KBM-7 (cell line): Measurements from ENCODE around the gene GJA5.

Source experiments
- DNase-seq: peaks from one replicate; pipeline ENCODE4 v3.0.0-alpha.2; 2015
- in situ Hi-C: fragments of 300-500 bp; cut with MboI; formaldehyde crosslinking; loops from 2 replicates; pipeline ENCODE4 v1.14.3; 2020; ENCODE audit warnings: low sequenced_read_pairs, low pct_unique_long_range_greater_than_20kb, mixed read lengths

GJA5 gene

GRCh38 chr1:147760481-147761260 is at the start of gene GJA5:
TSS of gene GJA5 (minus strand) at chr1:147760602. CDS start at chr1:147759238, 1,364 bp downstream.
- no peak for DNase-seq
- in situ Hi-C loops, result no loop called here

DNA sequence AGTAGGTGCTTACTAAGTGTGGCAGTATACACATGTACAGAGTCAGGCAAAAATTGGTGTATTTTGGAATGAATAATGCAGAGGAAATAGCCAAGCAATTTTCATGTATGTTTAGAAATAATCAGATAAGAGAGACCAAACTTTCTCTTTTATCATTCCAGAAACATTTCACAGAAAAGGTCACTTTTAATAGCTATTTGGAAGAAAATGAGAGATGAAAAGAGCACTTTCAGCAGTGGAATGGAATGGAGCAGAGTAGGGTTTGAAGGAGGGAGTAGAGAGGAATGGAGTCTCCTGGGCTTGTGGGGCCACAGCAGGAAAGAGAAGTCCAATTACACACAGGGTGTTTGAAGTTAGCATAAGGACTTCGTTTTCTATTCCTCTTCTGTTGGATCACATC is 48.8 kb upstream of the GJA5 start:
- DNase-seq, result no peak
- in situ Hi-C loops, result no loop called here

- in situ Hi-C loops, result no loop called here
Observed at GRCh38 chr1:147808025-147808424, 47.6 kb upstream of the GJA5 start.

GRCh38 chr1:147807405-147807804 is 47.0 kb upstream of the GJA5 start:
- in situ Hi-C loops, result no loop called here

More at GRCh38 chr1:147808025-147808424, 47.6 kb upstream of the GJA5 start:
- no peak for DNase-seq

GRCh38 chr1:147804942-147805723 is 44.7 kb upstream of the GJA5 start:
- in situ Hi-C loops, result no loop called here

More at GRCh38 chr1:147807405-147807804, 47.0 kb upstream of the GJA5 start:
- no peak for DNase-seq

DNA sequence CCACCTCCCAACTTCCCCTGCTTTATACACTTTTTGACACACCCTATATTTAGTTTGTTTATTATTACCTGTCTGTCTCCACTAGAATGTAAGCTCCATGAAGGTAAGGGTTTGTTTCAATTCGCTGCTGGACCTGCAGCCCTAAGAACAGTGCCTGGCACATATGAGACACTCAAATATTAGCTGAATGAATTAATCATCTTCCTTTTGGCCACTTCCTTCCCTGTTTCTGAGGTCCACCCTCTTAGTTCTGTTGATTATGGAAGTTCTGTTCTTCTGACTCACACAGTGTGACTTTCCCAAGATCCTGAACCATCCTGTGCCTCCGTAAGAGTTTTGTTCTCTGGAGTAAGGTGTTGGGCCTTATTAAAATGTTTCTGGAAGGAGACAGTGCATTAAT is 40.4 kb upstream of the GJA5 start:
- no peak for DNase-seq
- in situ Hi-C loops, result no loop called here

More at GRCh38 chr1:147804942-147805723, 44.7 kb upstream of the GJA5 start:
- no peak for DNase-seq

DNA sequence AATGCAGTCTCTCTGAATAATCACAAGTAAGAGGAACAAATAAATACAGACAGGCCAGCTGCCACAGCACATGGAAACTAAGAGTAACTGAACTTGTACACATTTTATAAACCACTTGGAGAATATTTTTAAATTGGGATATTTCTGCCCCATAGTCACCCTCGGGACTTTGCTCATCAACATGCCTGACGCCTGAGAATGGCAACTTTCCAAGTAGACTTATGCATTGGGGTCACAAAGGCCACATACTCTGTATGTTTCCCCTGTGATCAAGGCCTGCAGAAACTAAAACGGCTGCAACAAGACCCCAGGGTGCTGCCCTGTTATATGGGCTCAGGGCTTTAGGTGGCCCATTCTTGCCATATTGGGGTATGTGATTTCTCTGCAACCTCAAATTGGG is 38.3 kb upstream of the GJA5 start:
- in situ Hi-C loops, result no loop called here
- DNase-seq, result no peak

DNA sequence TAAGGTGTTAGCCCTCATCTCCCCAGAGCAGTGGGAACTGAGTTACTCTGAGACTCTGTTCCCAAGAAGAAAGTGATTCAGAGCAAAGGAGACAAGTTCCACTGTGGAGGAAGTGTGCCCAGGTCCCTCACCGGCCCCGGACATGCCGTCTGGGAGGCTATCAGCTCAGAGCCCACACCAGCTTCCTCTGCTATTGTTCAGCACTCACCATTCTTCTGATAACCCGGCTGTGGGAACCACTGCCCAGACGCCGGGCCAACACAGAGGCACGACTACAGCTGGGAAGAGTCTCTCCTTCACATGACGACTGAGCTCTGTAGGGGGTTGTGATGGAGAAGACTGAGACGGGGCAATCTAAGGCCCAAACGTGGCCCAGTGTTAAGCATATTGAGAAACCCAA is 34.2 kb upstream of the GJA5 start:
- no peak for DNase-seq
- in situ Hi-C loops, result no loop called here

GRCh38 chr1:147791876-147792275 is 31.5 kb upstream of the GJA5 start:
- in situ Hi-C loops, result no loop called here
- no peak for DNase-seq

- DNase-seq, result no peak
- in situ Hi-C loops, result no loop called here
Observed at GRCh38 chr1:147787765-147788164, 27.4 kb upstream of the GJA5 start.

GRCh38 chr1:147786536-147786935 is 26.1 kb upstream of the GJA5 start:
- DNase-seq, result no peak
- in situ Hi-C loops, result no loop called here

DNA sequence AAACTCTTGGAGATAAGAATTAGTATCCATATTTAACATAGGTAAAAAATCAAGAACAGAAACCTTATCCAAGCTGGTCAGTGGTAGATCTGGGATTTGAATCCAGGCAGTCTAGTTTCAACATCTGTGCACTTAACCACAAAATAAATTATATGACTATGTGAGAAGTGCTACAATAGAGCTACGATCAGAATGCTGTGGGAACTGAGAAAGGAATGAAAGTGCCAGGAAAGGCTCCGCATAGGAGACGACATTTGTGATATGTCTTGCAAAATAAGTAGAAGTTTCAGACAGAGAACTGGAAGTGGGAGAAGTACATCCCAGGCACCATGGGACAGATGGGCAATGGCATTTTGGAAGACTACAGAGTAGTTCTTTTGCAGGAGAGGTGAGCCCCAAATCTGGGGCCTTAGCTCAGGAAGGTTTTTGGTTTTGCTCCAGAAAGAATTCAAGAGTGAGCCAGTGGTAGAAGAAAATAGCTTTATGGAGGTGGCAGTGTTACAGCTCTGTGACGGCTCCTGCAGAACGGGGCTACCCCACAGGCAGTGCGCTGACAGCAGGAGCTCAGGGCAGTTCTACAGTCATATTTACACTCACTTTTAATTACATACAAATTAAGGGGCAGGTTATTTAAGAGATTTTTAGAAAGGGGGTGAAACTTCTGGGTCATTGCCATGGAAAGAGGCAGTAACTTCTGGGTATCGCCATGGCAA is 25.5 kb upstream of the GJA5 start:
- no peak for DNase-seq
- in situ Hi-C loops, result no loop called here

DNA sequence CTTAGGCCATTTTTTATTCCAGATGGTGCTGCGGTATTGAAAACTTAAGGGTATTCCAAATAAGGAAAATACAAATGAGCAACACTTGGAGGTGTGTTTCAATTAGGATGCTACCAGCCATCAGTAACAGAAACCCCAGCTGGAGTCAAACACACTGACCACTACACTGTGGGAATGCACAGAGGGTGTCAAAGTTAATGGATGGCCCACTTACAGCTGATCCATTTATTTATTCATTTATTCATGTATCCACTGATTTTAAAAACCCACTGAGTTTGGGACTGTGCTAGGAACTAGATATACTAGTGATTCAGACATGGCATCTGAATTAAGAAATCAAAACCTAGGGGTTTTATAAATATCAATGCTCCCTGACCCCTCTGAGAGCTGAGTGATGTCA is 24.5 kb upstream of the GJA5 start:
- DNase-seq, result no peak
- in situ Hi-C loops, result no loop called here

GRCh38 chr1:147781056-147781471 is 20.7 kb upstream of the GJA5 start:
- no peak for DNase-seq

GRCh38 chr1:147777694-147778093 is 17.3 kb upstream of the GJA5 start:
- in situ Hi-C loops, result no loop called here

More at GRCh38 chr1:147781056-147781471, 20.7 kb upstream of the GJA5 start:
- in situ Hi-C loops, result no loop called here

DNA sequence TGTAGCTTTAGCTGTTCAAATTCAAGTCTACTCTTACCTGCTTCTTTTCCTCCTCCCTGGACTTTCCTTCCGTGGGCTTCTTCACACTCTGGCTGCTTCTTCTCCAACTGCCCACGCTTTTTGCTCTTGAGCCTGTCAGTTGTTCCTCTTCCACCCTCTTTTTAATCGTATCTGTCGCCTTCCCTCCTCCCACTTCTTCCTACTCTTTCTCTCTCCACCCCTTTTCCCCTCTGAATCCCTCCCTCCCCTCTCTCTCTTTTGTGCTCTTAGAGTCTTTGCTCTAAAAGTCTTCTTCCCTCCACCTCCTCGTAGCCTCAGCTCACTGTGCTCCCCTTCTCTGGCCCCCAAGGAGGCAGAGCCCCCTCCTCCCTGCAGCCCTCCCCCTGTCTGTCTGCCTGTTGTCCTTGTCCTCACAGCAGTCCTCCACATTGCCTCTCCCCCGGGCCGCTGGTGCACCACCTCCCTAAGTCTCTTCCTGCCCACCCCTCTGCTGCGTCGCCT is 12.9 kb upstream of the GJA5 start:
- DNase-seq, result no peak
- in situ Hi-C loops, result no loop called here

More at GRCh38 chr1:147777694-147778093, 17.3 kb upstream of the GJA5 start:
- no peak for DNase-seq

GRCh38 chr1:147772570-147772969 is 12.2 kb upstream of the GJA5 start:
- no peak for DNase-seq
- in situ Hi-C loops, result no loop called here

- no peak for DNase-seq
- in situ Hi-C loops, result no loop called here
Observed at GRCh38 chr1:147771226-147772125, 11.1 kb upstream of the GJA5 start.

GRCh38 chr1:147769106-147769505 is 8.7 kb upstream of the GJA5 start:
- no peak for DNase-seq
- in situ Hi-C loops, result no loop called here
